Measurements from ENCODE around the gene GAPDHS. TPM values are rescaled to one million over a fixed set of nuclear protein-coding genes. Genes with fewer than 3 reads are reported as not detected.

GAPDHS gene
- total RNA-seq, 1 donor from 2014 or later, result not detected

DNA sequence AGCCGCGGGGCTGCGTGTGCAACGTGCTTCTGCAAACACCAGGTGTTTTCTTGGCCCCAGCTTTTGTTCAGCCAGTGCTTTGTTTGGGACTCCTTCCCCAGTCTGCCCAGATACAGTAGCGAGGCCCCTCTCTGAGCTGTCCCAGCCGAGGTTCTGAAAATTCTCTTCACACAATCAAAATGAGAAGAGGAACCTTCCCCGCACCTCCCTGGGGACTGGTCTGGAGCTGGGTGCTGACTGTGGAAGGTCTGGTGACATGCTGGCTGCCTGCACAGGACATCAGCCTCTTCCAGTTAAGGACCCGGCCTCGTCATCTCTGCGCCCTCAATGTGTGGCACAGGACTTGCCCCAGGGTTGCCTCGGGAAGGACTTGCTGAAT is 26.0 kb downstream of the GAPDHS start:
- Mint-ChIP-seq H3K27me3 (ENCODE audit: unreplicated experiment) (peaks cover 16% of the 10 kb centered on the region), H3K9me3 (ENCODE audit: unreplicated experiment) (peaks cover 5% of the 10 kb centered on the region), H3K27ac (ENCODE audit: unreplicated experiment) (no peak overlapping the region), H3K4me1 (ENCODE audit: low read depth, unreplicated experiment) (no peaks in the 10 kb centered on the region), H3K36me3 (ENCODE audit: unreplicated experiment) (no peaks in the 10 kb centered on the region), H3K4me3 (ENCODE audit: unreplicated experiment) (no peak overlapping the region)
- no peak for DNase-seq
- TF ChIP-seq, protein P1, sequence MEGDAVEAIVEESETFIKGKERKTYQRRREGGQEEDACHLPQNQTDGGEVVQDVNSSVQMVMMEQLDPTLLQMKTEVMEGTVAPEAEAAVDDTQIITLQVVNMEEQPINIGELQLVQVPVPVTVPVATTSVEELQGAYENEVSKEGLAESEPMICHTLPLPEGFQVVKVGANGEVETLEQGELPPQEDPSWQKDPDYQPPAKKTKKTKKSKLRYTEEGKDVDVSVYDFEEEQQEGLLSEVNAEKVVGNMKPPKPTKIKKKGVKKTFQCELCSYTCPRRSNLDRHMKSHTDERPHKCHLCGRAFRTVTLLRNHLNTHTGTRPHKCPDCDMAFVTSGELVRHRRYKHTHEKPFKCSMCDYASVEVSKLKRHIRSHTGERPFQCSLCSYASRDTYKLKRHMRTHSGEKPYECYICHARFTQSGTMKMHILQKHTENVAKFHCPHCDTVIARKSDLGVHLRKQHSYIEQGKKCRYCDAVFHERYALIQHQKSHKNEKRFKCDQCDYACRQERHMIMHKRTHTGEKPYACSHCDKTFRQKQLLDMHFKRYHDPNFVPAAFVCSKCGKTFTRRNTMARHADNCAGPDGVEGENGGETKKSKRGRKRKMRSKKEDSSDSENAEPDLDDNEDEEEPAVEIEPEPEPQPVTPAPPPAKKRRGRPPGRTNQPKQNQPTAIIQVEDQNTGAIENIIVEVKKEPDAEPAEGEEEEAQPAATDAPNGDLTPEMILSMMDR (IDR thresholded peaks at IDR 0.05; ENCODE audit: partially characterized antibody, unreplicated experiment), result no peak

- Mint-ChIP-seq H3K4me3 (ENCODE audit: unreplicated experiment) (no peak overlapping the region), H3K36me3 (ENCODE audit: unreplicated experiment) (no peaks in the 10 kb centered on the region), H3K27ac (ENCODE audit: unreplicated experiment) (no peak overlapping the region), H3K9me3 (ENCODE audit: unreplicated experiment) (peaks cover 6% of the 10 kb centered on the region), H3K27me3 (ENCODE audit: unreplicated experiment) (peaks cover 14% of the 10 kb centered on the region), H3K4me1 (ENCODE audit: low read depth, unreplicated experiment) (no peaks in the 10 kb centered on the region)
- TF ChIP-seq, protein P1 (IDR thresholded peaks at IDR 0.05; ENCODE audit: partially characterized antibody, unreplicated experiment), result no peak
- DNase-seq, result no peak
Measured at GRCh38 chr19:35559781-35560180, 26.5 kb downstream of the GAPDHS start.

GRCh38 chr19:35560271-35560670 is 27.0 kb downstream of the GAPDHS start:
- no peak overlapping the region for H3K4me3 Mint-ChIP-seq (ENCODE audit: unreplicated experiment)
- TF ChIP-seq, protein P1 (IDR thresholded peaks at IDR 0.05; ENCODE audit: partially characterized antibody, unreplicated experiment), result no peak
- H3K4me1 Mint-ChIP-seq (ENCODE audit: low read depth, unreplicated experiment), result no peaks in the 10 kb centered on the region
- no peak overlapping the region for H3K27ac Mint-ChIP-seq (ENCODE audit: unreplicated experiment)
- no peaks in the 10 kb centered on the region for H3K36me3 Mint-ChIP-seq (ENCODE audit: unreplicated experiment)
- H3K27me3 Mint-ChIP-seq (ENCODE audit: unreplicated experiment), result peaks cover 14% of the 10 kb centered on the region
- DNase-seq, result no peak
- peaks cover 6% of the 10 kb centered on the region for H3K9me3 Mint-ChIP-seq (ENCODE audit: unreplicated experiment)

DNA sequence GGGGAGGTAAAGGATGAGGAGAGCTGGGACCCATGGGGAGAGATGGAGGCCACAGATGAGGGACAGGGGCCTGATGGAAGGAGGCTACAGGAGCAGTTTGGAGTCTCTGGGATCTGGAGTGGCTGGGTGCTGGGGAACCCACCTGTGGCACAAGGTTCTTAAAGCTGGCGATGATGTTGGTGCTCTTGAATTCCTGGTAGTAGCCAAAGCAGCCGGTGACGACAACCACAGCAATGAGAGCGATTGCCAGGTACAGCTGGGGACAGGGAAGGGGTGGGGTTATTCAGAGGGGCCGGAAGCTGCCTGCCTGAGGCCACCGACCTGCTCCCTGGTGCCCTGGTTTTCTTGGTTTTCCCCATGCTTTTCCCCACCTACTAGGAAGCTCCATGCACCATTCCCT is 27.4 kb downstream of the GAPDHS start:
- peaks cover 13% of the 10 kb centered on the region for H3K27me3 Mint-ChIP-seq (ENCODE audit: unreplicated experiment)
- TF ChIP-seq, protein P1 (IDR thresholded peaks at IDR 0.05; ENCODE audit: partially characterized antibody, unreplicated experiment), result no peak
- H3K27ac Mint-ChIP-seq (ENCODE audit: unreplicated experiment), result no peak overlapping the region
- H3K4me1 Mint-ChIP-seq (ENCODE audit: low read depth, unreplicated experiment), result no peaks in the 10 kb centered on the region
- no peaks in the 10 kb centered on the region for H3K36me3 Mint-ChIP-seq (ENCODE audit: unreplicated experiment)
- peaks cover 6% of the 10 kb centered on the region for H3K9me3 Mint-ChIP-seq (ENCODE audit: unreplicated experiment)
- H3K4me3 Mint-ChIP-seq (ENCODE audit: unreplicated experiment), result no peak overlapping the region
- no peak for DNase-seq

DNA sequence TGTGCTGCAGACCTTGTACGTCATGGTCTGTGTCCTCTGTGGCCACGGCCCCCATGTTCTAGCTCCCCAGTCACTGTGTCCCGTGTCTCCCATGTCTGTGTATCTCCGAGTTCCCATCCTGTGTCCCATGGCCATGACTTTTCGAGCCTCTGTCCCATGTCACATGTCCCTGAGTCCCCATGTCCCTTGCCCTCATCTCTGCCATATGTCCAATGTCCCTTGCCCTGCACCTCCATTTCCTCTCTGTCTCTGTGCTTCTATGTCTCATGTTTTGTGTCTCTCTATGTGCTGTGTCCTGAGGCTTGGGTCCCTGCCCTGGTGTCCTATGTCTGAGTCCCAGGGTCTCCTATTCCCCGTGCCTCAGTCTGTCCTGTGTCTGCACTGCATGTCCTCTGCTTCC is 28.2 kb downstream of the GAPDHS start:
- Mint-ChIP-seq H3K27me3 (ENCODE audit: unreplicated experiment) (peaks cover 12% of the 10 kb centered on the region), H3K27ac (ENCODE audit: unreplicated experiment) (no peak overlapping the region), H3K4me1 (ENCODE audit: low read depth, unreplicated experiment) (no peaks in the 10 kb centered on the region), H3K36me3 (ENCODE audit: unreplicated experiment) (no peaks in the 10 kb centered on the region), H3K9me3 (ENCODE audit: unreplicated experiment) (peaks cover 6% of the 10 kb centered on the region), H3K4me3 (ENCODE audit: unreplicated experiment) (no peak overlapping the region)
- no peak for DNase-seq
- TF ChIP-seq, protein P1 (IDR thresholded peaks at IDR 0.05; ENCODE audit: partially characterized antibody, unreplicated experiment), result no peak
